Right hindlimb (tissue), 1 donor: ENCODE measurements around the gene KLHDC8B.

ENCODE experiments used
- DNase-seq: peaks from one replicate; pipeline ENCODE4 v3.0.0-alpha.2; 2018

The KLHDC8B gene

DNA sequence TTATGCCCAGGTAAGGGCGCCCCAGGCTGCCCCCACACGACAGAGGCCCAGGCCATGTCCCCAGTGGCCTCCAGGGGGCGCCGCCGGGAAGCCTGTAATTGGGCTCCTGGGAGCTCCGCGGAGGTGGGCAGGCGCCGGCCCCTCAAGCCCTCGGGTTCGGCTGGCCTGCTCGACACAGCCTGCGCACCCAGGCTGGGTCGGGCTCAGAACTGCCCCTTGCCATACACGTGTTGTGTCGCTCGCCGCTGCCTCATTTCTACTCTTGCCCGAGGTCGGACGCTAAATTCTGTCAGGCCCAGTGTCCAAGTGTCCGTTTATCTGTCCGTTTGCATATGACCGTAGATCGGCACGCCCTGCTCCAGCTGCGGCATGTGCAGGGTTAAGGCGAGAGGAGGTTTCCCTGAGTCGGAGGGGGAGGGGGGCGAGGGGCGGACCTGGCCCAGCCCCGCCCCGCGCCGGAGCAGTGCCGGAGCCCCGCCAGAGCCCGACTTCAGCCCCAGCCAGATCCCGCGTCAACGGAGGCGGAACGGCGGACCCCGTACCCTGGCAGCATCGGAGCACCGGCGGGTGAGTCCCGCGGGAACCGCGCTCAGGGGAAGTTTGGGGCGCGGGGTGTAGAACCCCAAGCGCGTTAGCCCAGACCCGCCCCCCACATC, at the start of gene KLHDC8B:
Gene KLHDC8B (plus strand): TSS at position 480 of the 656 bp plus-strand sequence. CDS start 1,172 bp downstream, outside the sequence.
- DNase-seq, result peak; percentile 92

- no peak for DNase-seq
Observed at GRCh38 chr3:49122022-49122421, 49.4 kb upstream of the KLHDC8B start.

- DNase-seq, result no peak
Observed at GRCh38 chr3:49122451-49122850, 48.9 kb upstream of the KLHDC8B start.

GRCh38 chr3:49122886-49123545, 48.4 kb upstream of the KLHDC8B start:
- DNase-seq, result no peak

- no peak for DNase-seq
Observed at GRCh38 chr3:49123687-49124086, 47.7 kb upstream of the KLHDC8B start.

GRCh38 chr3:49124203-49124602, 47.2 kb upstream of the KLHDC8B start:
- DNase-seq, result no peak

- no peak for DNase-seq
Observed at GRCh38 chr3:49124991-49125670, 46.3 kb upstream of the KLHDC8B start.

DNA sequence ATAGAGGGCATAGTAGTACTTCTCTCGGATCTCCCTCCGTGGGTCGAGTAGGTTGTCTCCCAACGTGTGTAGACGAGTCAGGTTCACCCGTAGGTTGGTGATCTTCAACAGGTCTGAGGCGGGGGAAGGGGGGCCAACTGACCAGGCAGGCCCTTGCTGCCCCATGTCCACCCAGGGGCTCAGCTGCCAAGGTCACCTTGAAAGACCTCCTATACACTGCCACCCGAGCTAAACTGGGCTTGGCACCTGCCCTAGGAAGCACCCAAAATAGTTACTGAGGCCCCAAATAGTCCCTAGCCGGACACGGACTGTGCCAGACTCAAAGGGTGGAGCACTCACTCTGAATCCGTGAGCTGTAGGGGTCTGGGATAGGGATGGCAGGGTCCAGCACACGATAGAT, 40.4 kb upstream of the KLHDC8B start:
- DNase-seq, result no peak

DNA sequence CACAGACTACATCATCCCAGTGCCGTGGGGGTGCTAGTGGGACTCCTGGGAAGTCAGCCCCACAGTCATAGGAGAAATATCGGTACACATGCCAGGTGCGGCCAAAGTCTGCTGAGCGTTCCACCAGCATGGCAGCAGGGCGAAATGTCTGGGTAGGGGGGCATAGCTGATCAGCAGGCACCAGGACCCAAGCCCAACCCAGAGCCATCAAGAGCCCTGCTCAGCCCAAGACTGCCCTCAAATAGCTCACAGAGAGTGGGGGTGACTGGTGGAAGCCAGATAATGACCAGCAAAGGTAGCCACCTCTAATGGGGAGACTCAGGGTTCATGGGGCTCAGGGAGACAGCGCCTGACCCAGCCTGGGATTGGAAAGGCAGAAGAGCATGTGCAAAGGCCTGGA, 39.8 kb upstream of the KLHDC8B start:
- DNase-seq, result no peak

DNA sequence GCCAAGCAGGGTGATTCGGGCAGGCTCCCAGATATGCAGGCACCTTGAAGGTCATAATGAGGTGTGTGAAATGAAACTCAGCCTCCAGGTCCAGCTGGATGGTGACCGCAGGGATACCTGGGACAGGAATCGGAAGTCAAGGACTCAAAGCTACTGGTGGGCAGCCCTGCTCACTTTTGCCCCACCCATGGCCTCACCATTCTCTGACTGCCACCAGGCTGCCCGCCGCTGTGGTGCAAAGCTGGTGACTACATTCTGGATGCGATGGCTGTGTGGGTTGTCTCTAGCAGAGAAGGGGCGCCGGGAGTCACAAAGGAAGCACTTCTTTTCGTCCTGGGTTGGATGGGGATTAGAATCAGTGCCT, 39.3 kb upstream of the KLHDC8B start:
- DNase-seq, result no peak

DNA sequence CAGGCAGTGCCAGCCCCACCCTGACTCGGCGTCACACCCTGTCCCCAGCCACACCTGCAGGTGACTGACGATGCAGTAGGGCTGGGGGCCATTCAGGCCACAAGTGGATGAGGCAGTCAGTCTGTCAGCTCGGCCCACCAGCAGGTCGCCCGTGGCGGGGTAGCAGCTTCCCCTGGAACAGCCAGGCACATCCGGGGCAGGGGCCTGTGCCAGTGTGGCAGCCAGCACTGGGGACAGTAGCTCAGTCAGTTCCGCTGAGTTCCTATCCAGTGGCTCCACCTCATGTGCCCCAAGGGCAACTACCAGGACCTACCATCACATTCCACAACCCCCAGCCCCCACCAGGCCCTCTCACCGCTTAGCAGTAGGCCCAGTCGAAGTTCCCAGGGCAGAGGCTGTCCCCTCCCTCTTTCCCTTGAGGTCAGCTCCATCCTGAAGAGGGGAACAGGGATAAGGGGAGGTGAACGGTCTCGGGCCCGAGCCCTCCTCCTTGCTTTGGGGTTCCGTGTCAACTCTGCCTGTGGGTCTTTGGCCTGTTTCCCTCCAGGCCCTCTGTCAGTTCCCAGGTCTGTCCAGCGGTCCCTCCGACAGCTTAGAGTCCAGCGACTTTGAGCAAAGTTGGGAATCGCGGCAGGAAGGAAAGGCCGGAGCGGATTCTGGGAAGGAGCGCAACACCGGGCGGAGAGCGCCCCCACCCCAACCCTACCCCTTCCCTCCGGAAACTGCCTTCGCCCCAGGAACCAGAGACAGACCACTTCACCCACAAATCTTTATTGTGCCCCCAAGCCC, 38.8 kb upstream of the KLHDC8B start, which contains the start of gene LAMB2:
Gene LAMB2 (minus strand): TSS at position 614 of the 789 bp plus-strand sequence. CDS start 183 bp downstream, at position 431.
- DNase-seq, result peak; percentile 85

DNA sequence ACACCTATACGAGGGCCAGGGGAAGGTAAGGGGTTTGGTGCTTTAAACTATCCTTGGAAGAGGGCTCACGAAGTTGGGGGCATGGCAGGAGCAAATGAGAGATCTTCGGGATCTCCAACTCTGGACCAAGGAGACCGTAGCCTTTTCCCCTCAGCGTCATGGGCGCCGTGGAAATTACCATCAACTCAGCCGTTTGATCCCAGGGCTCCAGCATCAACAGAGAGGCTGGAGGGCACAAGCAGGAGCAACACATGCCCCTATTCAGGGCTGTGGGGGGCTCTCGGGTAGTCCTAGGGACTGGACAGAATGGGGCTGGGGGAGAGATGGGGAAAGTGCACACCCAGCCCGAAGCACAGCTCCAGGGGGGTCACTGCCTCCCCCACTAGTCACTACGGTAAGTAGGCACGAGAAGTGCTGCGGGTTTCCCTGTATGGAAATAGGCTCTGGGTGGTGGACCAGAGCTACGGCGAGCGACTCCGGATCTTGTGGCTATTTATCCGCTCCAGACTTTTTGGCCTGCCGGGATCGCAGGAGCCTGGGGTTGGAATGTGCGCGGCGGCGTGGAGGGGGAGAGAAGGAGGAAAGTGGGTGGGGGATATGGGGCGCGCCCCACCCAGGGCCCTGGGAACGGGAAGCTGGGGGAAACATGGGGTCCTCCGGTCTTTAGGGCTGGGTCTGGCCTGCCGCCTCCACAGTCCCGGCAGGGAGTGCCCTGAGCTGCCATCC, 38.0 kb upstream of the KLHDC8B start:
- DNase-seq, result peak; percentile 93

- no peak for DNase-seq
Observed at GRCh38 chr3:49134471-49135265, 36.7 kb upstream of the KLHDC8B start.

DNA sequence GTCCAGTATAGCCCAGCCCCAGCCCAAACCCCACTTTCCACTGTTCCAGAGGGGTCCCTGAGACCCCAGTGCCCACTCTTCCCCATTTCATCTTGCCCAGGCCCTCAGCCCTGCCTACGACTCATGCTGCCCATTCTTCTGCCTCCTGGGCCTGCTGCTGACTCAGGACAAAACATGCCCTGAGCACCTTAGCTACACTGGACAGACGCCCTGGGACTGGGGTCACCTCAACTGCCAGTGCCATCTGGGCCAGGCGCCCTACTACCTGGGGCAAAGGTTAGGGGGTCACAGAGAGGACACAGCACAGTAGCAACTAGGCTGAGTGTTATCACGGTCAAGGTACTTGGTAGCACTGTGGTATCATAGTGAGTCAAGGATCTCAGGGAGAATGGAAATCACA, 35.9 kb upstream of the KLHDC8B start:
- no peak for DNase-seq

DNA sequence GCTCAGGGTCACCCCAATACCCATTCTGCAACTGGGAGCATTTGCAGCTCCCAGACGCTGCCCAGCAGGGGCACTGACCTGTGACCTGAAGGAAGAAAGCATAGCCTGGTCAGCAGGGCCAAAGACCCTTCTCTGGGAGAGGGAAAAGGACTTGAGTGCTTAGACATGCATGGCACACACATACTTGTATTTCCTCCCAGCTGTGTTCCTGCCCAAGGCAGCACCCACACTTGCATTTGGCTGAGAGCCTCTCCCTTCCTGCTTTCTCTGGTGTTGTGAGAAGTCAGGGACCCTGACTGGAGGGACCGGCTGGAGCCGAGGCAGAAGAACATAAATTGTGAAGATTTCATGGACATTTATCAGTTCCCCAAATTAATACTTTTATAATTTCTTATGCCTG, 31.3 kb upstream of the KLHDC8B start:
- no peak for DNase-seq

DNA sequence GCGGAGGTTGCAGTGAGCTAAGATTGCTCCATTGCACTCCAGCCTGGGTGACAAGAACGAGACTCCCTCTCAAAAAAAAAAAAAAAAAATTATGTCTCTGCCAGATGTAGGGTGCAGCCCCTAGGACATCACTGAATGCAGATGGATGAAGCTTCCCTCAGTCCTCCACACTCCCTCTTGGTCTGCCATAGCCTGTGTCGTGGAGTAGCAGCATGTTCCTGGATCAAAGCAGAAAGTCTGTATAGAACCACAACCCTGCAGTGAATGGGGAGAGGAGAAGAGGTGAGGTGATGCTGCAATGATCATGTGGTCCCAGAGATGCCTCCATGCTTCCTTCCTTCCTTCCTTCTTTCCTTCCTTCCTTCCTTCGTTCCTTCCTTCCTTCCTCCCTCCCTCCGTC, 23.2 kb upstream of the KLHDC8B start:
- DNase-seq, result no peak

- DNase-seq, result no peak
Observed at GRCh38 chr3:49151610-49152009, 19.8 kb upstream of the KLHDC8B start.

DNA sequence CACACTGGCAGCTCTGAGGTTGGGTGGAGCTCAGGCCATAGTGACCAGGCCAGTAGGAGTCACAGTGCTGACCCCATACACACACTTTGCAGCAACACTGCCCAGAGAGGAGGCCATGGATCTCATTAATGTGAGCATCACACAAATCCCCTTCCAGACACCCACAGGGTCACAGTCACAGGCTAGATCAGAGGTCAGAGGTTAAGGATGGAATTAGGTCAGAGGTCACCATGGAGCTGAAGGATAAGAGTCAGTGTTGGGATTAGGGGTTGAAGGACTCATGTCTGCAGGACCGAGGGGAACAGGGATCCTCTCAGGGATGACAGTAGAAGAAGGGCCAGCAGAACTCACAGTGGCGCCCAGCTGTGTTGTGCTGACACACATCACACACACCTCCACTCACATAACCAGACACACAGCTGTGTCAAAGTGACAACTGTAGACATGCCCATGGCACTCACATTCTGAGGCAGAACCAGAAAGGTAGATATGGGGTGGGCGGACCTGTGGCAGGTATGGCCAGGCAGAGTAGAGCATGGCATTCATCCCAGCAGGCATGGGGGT, 18.0 kb upstream of the KLHDC8B start:
- DNase-seq, result no peak

DNA sequence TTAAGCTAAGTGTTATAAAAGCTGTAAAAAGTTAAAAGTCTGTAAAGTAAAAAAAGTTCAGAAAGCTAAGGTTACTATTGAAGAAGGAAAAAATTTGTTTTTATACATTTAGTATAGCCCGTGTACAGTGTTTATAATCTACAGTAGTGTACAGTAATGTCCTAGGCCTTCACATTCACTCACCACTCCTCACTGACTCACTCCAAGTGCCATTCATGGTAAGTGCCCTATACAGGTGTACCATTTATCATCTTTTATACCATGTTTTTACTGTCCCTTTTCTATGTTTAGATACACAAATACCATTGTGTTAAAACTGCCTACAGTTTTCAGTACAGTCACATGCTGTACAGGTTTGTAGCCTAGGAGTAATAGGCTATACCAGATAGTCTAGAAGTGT, 14.1 kb upstream of the KLHDC8B start:
- DNase-seq, result no peak

DNA sequence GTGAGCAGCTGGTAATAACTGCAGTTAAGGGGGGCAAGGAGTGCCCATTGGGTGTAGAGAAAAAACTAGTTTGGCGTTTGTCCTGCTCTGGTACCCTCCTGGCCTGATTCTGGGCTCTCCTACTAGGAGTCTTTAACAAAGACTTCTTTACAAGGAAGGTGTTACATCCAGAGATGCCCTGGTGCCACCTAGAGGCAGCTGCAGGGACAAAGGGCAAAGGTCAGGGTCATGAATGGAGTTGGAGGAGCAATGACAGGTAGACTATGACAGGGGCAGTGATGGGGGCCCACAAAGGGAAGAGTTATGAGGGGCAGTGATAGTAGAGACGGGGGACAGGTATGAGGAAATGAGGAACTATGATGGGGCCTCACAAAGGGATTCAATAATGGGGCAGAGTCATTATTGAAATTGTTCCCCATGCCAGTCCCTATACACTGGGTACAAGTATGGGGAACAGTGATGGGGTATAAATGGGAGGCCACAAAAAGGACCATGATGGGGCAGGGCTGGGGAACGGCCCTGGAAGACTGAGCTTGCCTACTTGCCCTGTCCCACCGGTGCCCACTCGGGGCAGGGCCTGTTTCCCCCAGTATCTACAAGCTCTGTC, 13.2 kb upstream of the KLHDC8B start:
- DNase-seq, result no peak

GRCh38 chr3:49158792-49159191, 12.6 kb upstream of the KLHDC8B start:
- DNase-seq, result no peak
